H1 (cell line): ENCODE measurements around the gene HPS3. TPM values are rescaled to one million over a fixed set of nuclear protein-coding genes. Genes with fewer than 3 reads are reported as not detected.

Experiments used
- POLR2A ChIP-seq, 2 experiments: IDR thresholded peaks; 1 replicate in 1 of 2; 2 replicates in 1 of 2; pipeline ENCODE4 v1.6.1; 2011; ENCODE audit warnings: low read depth in 2 of 2, low read length in 2 of 2, mild to moderate bottlenecking in 2 of 2; ENCODE audit errors: control extremely low read depth in 1 of 2
- POLR2AphosphoS5 ChIP-seq: IDR thresholded peaks from 2 replicates; pipeline ENCODE4 v1.6.1; 2011; ENCODE audit warnings: low read depth, low read length
- polyA plus RNA-seq, 7 experiments: library from polyadenylated mRNA; depleted of rRNA in 3 of 7; stranded (reverse) in 5 of 7; unstranded in 2 of 7; fragments of >200 nt in 5 of 7; fragments of 200-250 nt in 2 of 7; gene quantifications; 1 replicate in 5 of 7; 2 replicates in 1 of 7; 4 replicates in 1 of 7; pipeline versions ENCODE4 v1.2.1 to v1.2.3, GENCODE V29; 2011 to 2013; ENCODE audit warnings: missing spikeins in 2 of 7, mixed read lengths in 2 of 7
- total RNA-seq: library from RNA; stranded (reverse); fragmentation: NEBNext Ultra II Directional; extraction: Animal tissue kit (Norgen Biotek cat#: 25700); gene quantifications from 2 replicates; pipeline ENCODE4 v1.2.1, GENCODE V29; 2021
- TF ChIP-seq, protein P1 (sequence below): fragments of 300-600 bp; sonication (generic); IDR thresholded peaks from 2 replicates; pipeline ENCODE4 v1.7.1; 2012; ENCODE audit warnings: low read length, moderate library complexity, mild to moderate bottlenecking, inconsistent platforms; ENCODE audit not compliant: insufficient replicate concordance

HPS3 gene
- total and polyA plus RNA-seq, 2 of the 8 experiments (the other 6 are each of a cell fraction or from before 2014, with no cell fraction given) = 23.7 to 48.7 TPM

GRCh38 chr3:149186219-149186618 is 56.8 kb downstream of the HPS3 start (continued):
- TF ChIP-seq, protein P1, sequence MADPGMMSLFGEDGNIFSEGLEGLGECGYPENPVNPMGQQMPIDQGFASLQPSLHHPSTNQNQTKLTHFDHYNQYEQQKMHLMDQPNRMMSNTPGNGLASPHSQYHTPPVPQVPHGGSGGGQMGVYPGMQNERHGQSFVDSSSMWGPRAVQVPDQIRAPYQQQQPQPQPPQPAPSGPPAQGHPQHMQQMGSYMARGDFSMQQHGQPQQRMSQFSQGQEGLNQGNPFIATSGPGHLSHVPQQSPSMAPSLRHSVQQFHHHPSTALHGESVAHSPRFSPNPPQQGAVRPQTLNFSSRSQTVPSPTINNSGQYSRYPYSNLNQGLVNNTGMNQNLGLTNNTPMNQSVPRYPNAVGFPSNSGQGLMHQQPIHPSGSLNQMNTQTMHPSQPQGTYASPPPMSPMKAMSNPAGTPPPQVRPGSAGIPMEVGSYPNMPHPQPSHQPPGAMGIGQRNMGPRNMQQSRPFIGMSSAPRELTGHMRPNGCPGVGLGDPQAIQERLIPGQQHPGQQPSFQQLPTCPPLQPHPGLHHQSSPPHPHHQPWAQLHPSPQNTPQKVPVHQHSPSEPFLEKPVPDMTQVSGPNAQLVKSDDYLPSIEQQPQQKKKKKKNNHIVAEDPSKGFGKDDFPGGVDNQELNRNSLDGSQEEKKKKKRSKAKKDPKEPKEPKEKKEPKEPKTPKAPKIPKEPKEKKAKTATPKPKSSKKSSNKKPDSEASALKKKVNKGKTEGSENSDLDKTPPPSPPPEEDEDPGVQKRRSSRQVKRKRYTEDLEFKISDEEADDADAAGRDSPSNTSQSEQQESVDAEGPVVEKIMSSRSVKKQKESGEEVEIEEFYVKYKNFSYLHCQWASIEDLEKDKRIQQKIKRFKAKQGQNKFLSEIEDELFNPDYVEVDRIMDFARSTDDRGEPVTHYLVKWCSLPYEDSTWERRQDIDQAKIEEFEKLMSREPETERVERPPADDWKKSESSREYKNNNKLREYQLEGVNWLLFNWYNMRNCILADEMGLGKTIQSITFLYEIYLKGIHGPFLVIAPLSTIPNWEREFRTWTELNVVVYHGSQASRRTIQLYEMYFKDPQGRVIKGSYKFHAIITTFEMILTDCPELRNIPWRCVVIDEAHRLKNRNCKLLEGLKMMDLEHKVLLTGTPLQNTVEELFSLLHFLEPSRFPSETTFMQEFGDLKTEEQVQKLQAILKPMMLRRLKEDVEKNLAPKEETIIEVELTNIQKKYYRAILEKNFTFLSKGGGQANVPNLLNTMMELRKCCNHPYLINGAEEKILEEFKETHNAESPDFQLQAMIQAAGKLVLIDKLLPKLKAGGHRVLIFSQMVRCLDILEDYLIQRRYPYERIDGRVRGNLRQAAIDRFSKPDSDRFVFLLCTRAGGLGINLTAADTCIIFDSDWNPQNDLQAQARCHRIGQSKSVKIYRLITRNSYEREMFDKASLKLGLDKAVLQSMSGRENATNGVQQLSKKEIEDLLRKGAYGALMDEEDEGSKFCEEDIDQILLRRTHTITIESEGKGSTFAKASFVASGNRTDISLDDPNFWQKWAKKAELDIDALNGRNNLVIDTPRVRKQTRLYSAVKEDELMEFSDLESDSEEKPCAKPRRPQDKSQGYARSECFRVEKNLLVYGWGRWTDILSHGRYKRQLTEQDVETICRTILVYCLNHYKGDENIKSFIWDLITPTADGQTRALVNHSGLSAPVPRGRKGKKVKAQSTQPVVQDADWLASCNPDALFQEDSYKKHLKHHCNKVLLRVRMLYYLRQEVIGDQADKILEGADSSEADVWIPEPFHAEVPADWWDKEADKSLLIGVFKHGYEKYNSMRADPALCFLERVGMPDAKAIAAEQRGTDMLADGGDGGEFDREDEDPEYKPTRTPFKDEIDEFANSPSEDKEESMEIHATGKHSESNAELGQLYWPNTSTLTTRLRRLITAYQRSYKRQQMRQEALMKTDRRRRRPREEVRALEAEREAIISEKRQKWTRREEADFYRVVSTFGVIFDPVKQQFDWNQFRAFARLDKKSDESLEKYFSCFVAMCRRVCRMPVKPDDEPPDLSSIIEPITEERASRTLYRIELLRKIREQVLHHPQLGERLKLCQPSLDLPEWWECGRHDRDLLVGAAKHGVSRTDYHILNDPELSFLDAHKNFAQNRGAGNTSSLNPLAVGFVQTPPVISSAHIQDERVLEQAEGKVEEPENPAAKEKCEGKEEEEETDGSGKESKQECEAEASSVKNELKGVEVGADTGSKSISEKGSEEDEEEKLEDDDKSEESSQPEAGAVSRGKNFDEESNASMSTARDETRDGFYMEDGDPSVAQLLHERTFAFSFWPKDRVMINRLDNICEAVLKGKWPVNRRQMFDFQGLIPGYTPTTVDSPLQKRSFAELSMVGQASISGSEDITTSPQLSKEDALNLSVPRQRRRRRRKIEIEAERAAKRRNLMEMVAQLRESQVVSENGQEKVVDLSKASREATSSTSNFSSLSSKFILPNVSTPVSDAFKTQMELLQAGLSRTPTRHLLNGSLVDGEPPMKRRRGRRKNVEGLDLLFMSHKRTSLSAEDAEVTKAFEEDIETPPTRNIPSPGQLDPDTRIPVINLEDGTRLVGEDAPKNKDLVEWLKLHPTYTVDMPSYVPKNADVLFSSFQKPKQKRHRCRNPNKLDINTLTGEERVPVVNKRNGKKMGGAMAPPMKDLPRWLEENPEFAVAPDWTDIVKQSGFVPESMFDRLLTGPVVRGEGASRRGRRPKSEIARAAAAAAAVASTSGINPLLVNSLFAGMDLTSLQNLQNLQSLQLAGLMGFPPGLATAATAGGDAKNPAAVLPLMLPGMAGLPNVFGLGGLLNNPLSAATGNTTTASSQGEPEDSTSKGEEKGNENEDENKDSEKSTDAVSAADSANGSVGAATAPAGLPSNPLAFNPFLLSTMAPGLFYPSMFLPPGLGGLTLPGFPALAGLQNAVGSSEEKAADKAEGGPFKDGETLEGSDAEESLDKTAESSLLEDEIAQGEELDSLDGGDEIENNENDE = no peak
- TF ChIP-seq POLR2A (IDR thresholded peaks at IDR 0.05; ENCODE audit: control extremely low read depth in 1 of 2, low read depth in 2 of 2, low read length in 2 of 2) (peak in 1 of 2 experiments; percentile 40; a peak in 1 of 3 replicates), POLR2AphosphoS5 (peak; percentile 69)
